GM08714 (cell line): ENCODE results near the gene NPAS4.

Experiments
- H3K4me3 ChIP-seq: fragments of 200-500 bp; sonication (Bioruptor generic); 2 replicates; pipeline ENCODE4 v1.5.1; 2014; ENCODE audit warnings: mild to moderate bottlenecking, low read length, inconsistent platforms
- ZNF274 ChIP-seq: IDR thresholded peaks from 2 replicates; pipeline ENCODE4 v1.6.1; 2012; ENCODE audit warnings: mild to moderate bottlenecking, low read depth, low read length

Gene NPAS4

DNA sequence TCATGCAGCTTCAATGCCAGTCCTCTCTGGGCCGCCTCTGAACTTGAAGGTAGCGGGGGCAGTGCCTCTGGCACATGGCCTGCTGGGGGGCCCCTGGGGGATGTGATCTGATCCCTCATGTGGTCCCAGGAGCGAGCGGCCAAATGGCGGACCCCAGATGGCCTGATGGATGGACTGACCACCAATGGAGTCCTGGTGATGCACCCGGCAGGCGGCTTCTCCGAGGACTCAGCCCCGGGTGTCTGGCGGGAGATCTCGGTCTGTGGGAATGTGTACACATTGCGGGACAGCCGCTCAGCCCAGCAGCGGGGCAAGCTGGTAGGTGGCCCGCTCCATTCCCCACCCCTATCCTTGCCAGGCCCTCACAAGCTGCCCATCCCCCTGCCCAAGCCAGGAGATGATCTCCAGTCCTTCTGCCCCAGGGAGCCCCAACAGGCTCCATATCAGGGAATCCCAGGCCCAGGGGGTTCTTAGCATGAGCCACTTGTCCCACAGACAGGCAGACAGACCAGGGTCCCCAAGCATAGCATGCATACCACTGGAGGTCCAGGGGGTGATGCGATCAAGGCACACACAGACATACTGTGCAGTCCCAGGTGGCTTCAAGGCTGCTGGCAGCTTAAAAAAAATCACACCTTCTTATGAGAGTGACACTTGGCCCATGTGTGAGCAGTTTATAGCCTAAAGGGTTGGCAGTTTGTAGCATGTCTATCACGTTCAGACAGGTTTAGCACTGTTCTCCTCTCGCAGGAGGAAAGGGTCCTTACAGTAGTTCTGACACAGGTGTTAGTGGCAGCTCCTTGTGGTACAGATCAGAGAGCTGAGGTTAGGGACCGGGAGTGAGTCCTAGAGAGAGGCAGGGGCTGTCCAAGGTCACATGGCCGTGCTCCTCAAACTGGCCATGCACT, 53.0 kb downstream of the NPAS4 start:
- TF ChIP-seq ZNF274, result no peak
- H3K4me3 ChIP-seq, result no peak overlapping the region

- H3K4me3 ChIP-seq, result no peak overlapping the region
- TF ChIP-seq ZNF274, result no peak
Observed at GRCh38 chr11:66475349-66476172, 54.7 kb downstream of the NPAS4 start.
